A549 treated with CORT108297 at 1 μM for 4 hours (cell line): ENCODE measurements around the gene CLBA1. TPM values are rescaled to one million over a fixed set of nuclear protein-coding genes. Genes with fewer than 3 reads are reported as not detected.

Experiments used
- total RNA-seq: library from RNA; stranded (reverse); fragments of 200-300 nt; extraction: Qiagen RNA extraction; gene quantifications from 5 replicates; pipeline ENCODE4 v1.2.3, GENCODE V29; 2022

CLBA1 gene
- 16.2 to 18.0 TPM (median 17.4 TPM) in 5 replicates for total RNA-seq

GRCh38 chr14:104985675-104986486 lies at the start of gene CLBA1:
Gene CLBA1, plus strand, starts transcription at chr14:104985788. Its CDS starts 644 bp downstream, at chr14:104986432.

GRCh38 chr14:104977681-104978653 lies 7.6 kb upstream of the CLBA1 start, which contains the start of gene AHNAK2:
Gene AHNAK2, minus strand, starts transcription at chr14:104978374. Its CDS starts 137 bp downstream, at chr14:104978237.

GRCh38 chr14:105020815-105021655 lies 35.4 kb downstream of the CLBA1 start, which contains the start of gene CDCA4:
Gene CDCA4, minus strand, starts transcription at chr14:105021083. Its CDS starts 9,154 bp downstream, at chr14:105011929.

Other genes with a start within 250 kb of the CLBA1 start
- gene SIVA1, start 232.6 kb upstream of the CLBA1 start, total RNA-seq, result 120 to 223 TPM (median 214 TPM) in 5 replicates
- 84.8 to 115 TPM (median 110 TPM) in 5 replicates for gene AKT1, start 190.0 kb upstream of the CLBA1 start, total RNA-seq
- gene ZBTB42, start 184.7 kb upstream of the CLBA1 start, total RNA-seq, result 2.3 to 4.0 TPM (median 3.5 TPM) in 5 replicates
- gene CEP170B, start 120.5 kb upstream of the CLBA1 start, total RNA-seq, result 17.8 to 28.1 TPM (median 24.8 TPM) in 5 replicates
- gene PLD4, start 60.9 kb upstream of the CLBA1 start, total RNA-seq, result 0.06 to 0.12 TPM (median 0.06 TPM) in 4 of 5 replicates, not detected in the other
- gene AHNAK2, start 7.4 kb upstream of the CLBA1 start, total RNA-seq, result 182 to 238 TPM (median 196 TPM) in 5 replicates
- 45.2 to 56.6 TPM (median 54.3 TPM) in 5 replicates for gene CDCA4, start 35.3 kb downstream of the CLBA1 start, total RNA-seq
- gene GPR132, start 79.6 kb downstream of the CLBA1 start, total RNA-seq, result 0.37 to 0.81 TPM (median 0.68 TPM) in 5 replicates
- gene JAG2, start 183.0 kb downstream of the CLBA1 start, total RNA-seq, result 18.3 to 31.3 TPM (median 28.9 TPM) in 5 replicates
- 25.8 to 52.6 TPM (median 43.9 TPM) in 5 replicates for gene NUDT14, start 195.5 kb downstream of the CLBA1 start, total RNA-seq